KOPT-K1 (cell line): Measurements from ENCODE around the gene NDUFS7.
A peak's percentile ranks its signal among the peaks of the same experiment; 100 is the strongest.

Experiments used
- H3K27ac ChIP-seq: fragments of 200-600 bp; sonication (generic); 2 replicates; pipeline ENCODE4 v1.5.1; 2016; ENCODE audit warnings: antibody characterized with exemption, mild to moderate bottlenecking, low read depth, low read length; ENCODE audit not compliant: poor library complexity, severe bottlenecking
- H3K36me3 ChIP-seq: fragments of 200-600 bp; sonication (generic); 2 replicates; pipeline ENCODE4 v1.5.1; 2017; ENCODE audit warnings: antibody characterized with exemption, mild to moderate bottlenecking, low read length, moderate library complexity; ENCODE audit not compliant: insufficient read depth
- H3K9me3 ChIP-seq: fragments of 200-600 bp; sonication (generic); 2 replicates; pipeline ENCODE4 v1.5.1; 2017; ENCODE audit warnings: antibody characterized with exemption, low read length, mild to moderate bottlenecking; ENCODE audit not compliant: insufficient read depth, poor library complexity, severe bottlenecking

NDUFS7 gene

GRCh38 chr19:1374250-1374577 lies 9.5 kb upstream of the NDUFS7 start:
- Histone ChIP-seq H3K27ac (no peak overlapping the region), H3K9me3 (no peaks in the 10 kb centered on the region), H3K36me3 (peaks cover 60% of the 10 kb centered on the region)

- no peak overlapping the region for H3K27ac ChIP-seq
Observed at GRCh38 chr19:1376415-1376805, 7.3 kb upstream of the NDUFS7 start.

GRCh38 chr19:1377176-1377964 lies 6.3 kb upstream of the NDUFS7 start:
- H3K27ac ChIP-seq: no peak overlapping the region
- H3K9me3 ChIP-seq: no peaks in the 10 kb centered on the region
- peaks cover 33% of the 10 kb centered on the region for H3K36me3 ChIP-seq

More at GRCh38 chr19:1376415-1376805, 7.3 kb upstream of the NDUFS7 start:
- Histone ChIP-seq H3K9me3 (no peaks in the 10 kb centered on the region), H3K36me3 (peaks cover 38% of the 10 kb centered on the region)

- Histone ChIP-seq H3K36me3 (peaks cover 25% of the 10 kb centered on the region), H3K9me3 (no peaks in the 10 kb centered on the region), H3K27ac (no peak overlapping the region)
Observed at GRCh38 chr19:1377965-1378785, 5.5 kb upstream of the NDUFS7 start.

- Histone ChIP-seq H3K9me3 (no peaks in the 10 kb centered on the region), H3K36me3 (peaks cover 13% of the 10 kb centered on the region; the same call in 1 of the 2 replicates)
Observed at GRCh38 chr19:1379126-1379905, 4.4 kb upstream of the NDUFS7 start.

GRCh38 chr19:1379961-1380489 lies 3.7 kb upstream of the NDUFS7 start:
- H3K36me3 ChIP-seq: peaks cover 10% of the 10 kb centered on the region; the same call in 1 of the 2 replicates
- no peaks in the 10 kb centered on the region for H3K9me3 ChIP-seq
- no peak overlapping the region for H3K27ac ChIP-seq

More at GRCh38 chr19:1379126-1379905, 4.4 kb upstream of the NDUFS7 start:
- H3K27ac ChIP-seq: no peak overlapping the region

GRCh38 chr19:1382250-1382649 lies 1.5 kb upstream of the NDUFS7 start:
- H3K9me3 ChIP-seq: no peaks in the 10 kb centered on the region
- peaks cover 6% of the 10 kb centered on the region; the same call in 1 of the 2 replicates for H3K36me3 ChIP-seq

GRCh38 chr19:1383017-1383311 lies 743 bp upstream of the NDUFS7 start:
- peaks cover under 1% of the 10 kb centered on the region; the same call in 1 of the 2 replicates for H3K36me3 ChIP-seq

More at GRCh38 chr19:1382250-1382649, 1.5 kb upstream of the NDUFS7 start:
- no peak overlapping the region for H3K27ac ChIP-seq

GRCh38 chr19:1384085-1384462 lies 367 bp downstream of the NDUFS7 start:
- H3K9me3 ChIP-seq: no peaks in the 10 kb centered on the region
- H3K27ac ChIP-seq: peak overlapping the region; percentile 75
- peaks cover 12% of the 10 kb centered on the region; the same call in 1 of the 2 replicates for H3K36me3 ChIP-seq

More at GRCh38 chr19:1383017-1383311, 743 bp upstream of the NDUFS7 start:
- no peak overlapping the region for H3K27ac ChIP-seq
- H3K9me3 ChIP-seq: no peaks in the 10 kb centered on the region

GRCh38 chr19:1384478-1385110 lies 887 bp downstream of the NDUFS7 start:
- H3K27ac ChIP-seq: peak overlapping the region; percentile 75
- peaks cover 17% of the 10 kb centered on the region; the same call in 1 of the 2 replicates for H3K36me3 ChIP-seq
- H3K9me3 ChIP-seq: no peaks in the 10 kb centered on the region

GRCh38 chr19:1385816-1386215 lies 2.1 kb downstream of the NDUFS7 start:
- Histone ChIP-seq H3K9me3 (no peaks in the 10 kb centered on the region), H3K36me3 (peaks cover 24% of the 10 kb centered on the region; the same call in 1 of the 2 replicates), H3K27ac (no peak overlapping the region)

GRCh38 chr19:1386945-1387683 lies 3.4 kb downstream of the NDUFS7 start:
- H3K36me3 ChIP-seq: peaks cover 34% of the 10 kb centered on the region
- no peak overlapping the region for H3K27ac ChIP-seq
- H3K9me3 ChIP-seq: no peaks in the 10 kb centered on the region

GRCh38 chr19:1387684-1388636 lies 4.3 kb downstream of the NDUFS7 start:
- no peak overlapping the region for H3K27ac ChIP-seq
- H3K36me3 ChIP-seq: peaks cover 42% of the 10 kb centered on the region
- no peaks in the 10 kb centered on the region for H3K9me3 ChIP-seq
